G401.6 (cell line): ENCODE data around the gene PMPCB.

ENCODE experiments used
- FAIRE-seq: peaks from 2 replicates; lab custom pipeline; 2012; peaks lifted over from hg19 to GRCh38; lab: Jason Lieb, UNC

The PMPCB gene

DNA sequence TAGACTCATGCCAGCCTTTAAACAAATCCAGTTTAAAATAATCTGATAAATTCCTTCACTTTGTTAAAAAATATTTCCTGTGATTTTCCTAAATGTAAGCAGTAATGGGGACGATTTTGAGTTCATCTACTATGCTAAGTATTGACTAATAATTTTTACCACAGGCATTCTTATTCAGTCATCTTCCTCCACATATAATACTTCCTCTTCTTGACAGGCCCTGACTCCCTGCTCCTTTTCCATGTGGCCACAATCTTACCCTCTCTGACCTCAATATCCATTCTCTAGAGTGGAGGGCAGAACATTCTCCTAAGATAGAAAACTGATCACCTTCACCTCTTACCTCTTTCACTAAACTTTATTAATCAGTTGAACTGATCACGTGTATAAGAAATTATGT, 39.5 kb downstream of the PMPCB start:
- no peak for FAIRE-seq

DNA sequence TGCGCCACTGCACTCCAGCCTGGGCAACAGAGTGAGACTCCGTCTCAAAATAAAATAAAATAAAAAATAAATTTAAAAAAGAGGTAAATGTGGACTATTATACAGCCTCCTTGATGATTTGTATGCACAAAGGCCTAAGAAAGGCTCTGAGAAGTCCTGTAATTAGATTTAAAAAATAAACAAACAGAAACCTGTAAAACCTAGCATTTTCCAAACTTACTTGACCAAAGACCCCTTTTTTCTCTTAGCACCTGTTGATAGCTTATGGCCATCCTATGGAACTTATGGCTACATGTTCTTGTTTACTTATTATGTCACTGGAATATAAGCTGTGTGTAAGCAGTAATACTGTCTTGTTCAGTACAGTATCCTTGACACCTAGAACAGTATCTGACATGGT, 41.6 kb downstream of the PMPCB start:
- no peak for FAIRE-seq

DNA sequence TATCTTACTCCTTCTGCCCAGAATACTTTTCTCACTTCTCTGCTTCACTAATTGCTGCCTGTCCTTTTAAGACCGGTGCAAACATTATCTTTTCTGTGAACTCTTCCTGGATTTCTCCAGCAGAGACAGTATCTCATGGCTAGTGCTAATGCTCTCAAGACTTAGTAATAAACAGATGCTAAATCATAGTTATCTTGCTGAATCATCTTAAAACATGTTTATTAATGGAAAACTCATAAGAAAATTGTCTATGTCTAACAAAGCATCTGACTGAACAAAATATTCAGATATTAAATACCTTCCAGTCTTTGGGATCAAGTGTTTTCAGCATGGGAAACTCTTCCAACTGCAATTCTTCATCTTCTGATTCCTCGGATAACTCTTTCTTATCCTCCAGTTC, 44.2 kb downstream of the PMPCB start:
- FAIRE-seq: no peak

DNA sequence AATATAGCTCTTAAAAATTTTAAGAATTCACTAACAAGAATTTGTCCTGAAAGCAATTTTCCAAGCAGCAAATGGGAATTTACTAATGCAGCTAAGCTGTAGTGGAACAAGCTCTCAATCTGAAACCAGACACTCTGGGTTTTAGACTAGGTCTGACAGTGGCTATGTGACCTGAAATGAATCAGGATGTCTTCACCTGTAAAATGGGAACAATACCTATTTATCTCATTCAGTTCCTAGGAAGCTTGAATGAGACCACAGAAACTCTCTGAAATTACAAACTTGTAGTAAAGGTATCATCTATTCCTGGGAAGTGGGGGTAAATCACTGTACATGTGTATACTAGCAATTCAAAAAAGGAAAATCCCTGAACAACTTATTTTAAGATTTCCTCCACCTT, 46.1 kb downstream of the PMPCB start:
- FAIRE-seq: no peak

DNA sequence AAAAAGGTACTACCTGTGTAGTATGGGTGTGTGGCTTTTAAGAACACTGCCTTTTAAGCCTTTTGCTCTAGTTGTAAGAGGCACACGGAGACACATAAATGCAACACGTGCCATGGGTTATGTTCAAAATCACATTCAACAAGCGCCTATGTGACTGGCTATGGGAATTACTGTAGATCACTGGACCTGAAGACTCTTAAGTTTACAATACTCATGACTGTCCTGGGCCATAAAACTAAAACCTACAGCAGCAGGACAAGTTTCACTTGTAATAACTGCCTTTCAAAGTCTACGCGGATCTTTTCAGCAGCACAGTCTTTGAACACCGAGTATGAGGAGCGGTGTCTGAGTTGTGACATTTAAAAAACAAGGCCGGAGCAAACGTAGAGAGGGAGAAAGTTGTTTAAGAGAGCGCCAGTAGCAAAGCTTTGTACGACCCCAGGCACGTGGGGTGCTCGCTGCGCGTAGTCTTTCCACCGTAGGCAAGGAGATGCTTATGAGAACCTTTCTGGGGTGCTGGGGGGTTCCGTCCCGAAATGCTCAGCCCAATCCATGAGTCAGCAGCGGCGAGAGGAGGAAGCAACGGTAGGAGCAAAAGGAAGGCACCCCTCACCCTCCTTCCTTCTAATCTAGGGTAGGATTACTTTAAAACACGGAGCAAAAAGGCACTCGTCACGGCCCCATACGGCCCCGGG, 46.7 kb downstream of the PMPCB start:
- no peak for FAIRE-seq

DNA sequence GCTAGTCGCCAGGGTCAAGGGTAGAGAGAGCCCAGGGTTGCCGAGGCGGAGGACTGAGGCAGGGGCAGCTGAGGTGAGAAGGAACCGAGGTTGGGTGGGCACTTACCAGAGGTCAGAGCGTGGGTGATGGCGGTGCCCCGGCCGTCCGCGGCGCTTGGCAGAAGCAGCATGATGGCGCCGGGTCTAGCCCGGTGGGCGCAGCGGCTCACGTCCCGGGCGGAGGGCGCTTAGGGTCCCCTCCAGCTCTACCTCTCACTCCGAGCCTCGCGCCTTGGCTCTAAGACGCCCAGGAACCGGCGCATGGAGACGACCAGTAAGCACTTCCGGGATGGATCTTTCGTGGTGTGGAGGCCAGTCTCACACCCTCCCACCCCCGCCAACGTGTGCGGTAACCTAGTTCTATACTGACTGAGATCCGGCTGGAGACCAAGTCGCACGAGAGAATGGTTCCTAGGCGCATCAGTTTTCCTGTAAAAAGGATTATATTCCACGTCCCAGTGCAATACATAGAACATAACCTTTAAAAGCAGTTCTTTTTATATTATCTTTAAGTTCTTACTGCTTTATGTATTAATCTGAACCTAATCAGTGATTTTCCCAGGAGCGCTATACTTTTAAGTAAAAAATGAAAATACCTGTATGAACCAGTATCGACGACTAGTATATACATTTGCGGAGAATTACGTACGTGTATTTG, 47.4 kb downstream of the PMPCB start, which contains the start of gene DNAJC2:
Gene DNAJC2 (minus strand): TSS at position 315 of the 697 bp plus-strand sequence. CDS start 145 bp downstream, at position 170.
- peak; percentile 37 for FAIRE-seq

DNA sequence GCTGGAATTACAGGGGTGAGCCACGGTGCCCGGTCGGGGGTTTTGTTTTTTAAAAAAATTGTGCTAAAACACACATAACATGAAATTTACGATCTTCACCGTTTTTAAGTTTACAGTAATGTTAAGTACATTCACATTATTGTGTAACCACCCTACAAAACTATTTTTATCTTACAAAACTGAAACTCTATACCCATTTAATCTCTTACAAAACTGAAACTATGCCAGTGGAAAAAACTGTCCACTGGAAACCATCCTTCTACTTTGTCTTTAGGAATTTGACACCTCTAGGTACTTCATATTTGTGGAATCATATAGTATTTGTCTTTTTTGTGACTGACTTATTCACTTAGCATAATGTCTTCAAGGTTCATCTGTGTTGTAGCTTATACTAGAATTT, 49.2 kb downstream of the PMPCB start:
- no peak for FAIRE-seq

DNA sequence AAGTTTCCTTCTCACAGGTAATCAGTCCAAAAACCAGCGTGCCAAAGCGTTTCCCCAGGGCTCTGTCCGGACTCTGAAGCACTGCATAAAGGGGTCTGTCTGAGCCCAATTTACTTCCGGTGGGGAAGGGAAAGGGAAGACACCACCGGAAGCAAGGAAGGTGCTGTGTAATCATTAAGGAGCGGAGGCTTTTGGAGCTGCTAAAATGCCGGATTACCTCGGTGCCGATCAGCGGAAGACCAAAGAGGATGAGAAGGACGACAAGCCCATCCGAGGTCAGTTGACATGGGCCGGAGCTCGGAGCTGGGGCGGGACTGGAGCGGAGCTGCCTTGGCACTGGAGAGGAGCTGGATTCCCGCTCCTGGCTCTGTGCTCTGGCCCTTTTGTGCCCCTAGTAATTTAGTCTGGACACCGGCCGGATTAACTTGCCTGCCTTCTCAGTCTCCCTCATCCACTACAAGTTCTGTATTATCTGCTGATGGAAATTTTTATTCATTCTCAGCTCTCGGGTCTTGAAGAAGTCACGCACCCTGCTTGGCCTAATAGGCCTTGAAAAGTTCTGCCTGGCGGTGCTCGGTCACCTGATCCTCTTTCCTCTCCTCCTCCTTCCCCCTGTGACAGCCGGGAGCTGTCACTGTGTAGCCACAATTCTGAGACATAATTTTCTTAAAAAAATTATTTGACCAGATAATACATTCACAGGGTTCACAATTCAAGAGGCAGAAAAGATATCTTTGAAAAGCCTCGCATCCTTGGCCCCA, 50.5 kb downstream of the PMPCB start, which contains the start of gene PSMC2:
Gene PSMC2 (plus strand): TSS at position 137 of the 761 bp plus-strand sequence. CDS start 69 bp downstream, at position 206.
- peak; percentile 50 for FAIRE-seq

DNA sequence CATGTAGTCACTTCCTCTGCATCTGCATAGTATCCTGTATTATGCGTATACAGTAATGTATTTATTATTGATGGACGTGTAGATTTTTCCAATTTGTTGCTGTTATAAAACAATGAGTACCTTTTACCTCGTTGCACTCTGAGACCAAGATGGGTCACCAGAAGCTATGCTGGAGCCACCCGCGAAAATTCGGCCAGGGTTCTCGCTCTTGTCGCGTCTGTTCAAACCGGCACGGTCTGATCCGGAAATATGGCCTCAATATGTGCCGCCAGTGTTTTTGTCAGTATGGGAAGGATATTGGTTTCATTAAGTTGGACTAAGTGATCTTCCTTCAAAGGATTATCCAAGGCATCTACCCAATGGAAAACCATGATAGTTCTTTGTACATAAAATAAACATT, 51.2 kb downstream of the PMPCB start:
- FAIRE-seq: no peak

DNA sequence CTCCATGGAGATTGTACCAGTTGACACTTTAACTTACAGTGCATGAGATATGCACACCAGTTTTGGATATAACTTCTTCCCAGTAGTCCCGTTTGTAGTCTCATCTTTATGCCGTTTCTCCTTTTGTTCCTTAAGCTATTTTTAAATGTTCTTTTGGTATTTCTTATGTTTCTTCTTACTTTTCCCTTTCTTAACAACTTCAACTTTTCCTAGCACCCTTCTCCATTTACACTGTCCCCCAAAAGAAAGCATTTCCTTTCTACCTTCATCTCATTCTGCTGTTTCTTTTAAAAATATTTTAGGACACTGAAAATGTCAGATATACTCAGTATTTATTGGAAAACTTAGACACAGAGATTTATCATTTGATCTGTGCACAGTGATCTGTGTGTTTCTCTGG, 51.7 kb downstream of the PMPCB start:
- no peak for FAIRE-seq

DNA sequence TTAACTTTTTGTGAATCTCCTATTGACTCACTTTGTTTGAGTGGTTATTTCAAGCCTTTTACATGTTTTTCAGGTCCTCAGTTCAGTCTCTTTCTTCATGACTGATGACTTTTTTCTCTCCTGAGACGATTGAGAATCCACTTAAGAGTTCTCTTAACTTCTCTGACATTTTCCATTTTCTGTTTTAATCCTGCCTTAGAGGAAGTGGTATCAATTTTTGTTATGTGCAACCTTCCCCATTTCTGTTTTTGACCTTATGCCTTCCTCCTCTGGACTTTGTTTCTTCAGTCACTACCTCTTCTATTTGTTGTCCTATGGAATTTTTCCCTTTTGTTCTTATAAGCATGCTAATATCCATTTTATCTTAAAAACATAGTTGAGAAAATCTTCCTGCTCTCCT, 52.6 kb downstream of the PMPCB start:
- FAIRE-seq: no peak
